Inflammatory macrophage treated with lipopolysaccharide for 4 hours (primary cell): ENCODE data around the gene TMEM72.

Experiments used
- DNase-seq: peaks from one replicate; pipeline ENCODE4 v3.0.0-alpha.2; 2020

Gene TMEM72

GRCh38 chr10:44935201-44935965, 24.2 kb downstream of the TMEM72 start:
- no peak for DNase-seq

- peak; percentile 41 for DNase-seq
Observed at GRCh38 chr10:44935966-44936295, 24.8 kb downstream of the TMEM72 start.

- DNase-seq: no peak
Observed at GRCh38 chr10:44936314-44936975, 25.3 kb downstream of the TMEM72 start.

GRCh38 chr10:44937196-44938005, 26.3 kb downstream of the TMEM72 start:
- peak; percentile 83 for DNase-seq

GRCh38 chr10:44938956-44939355, 27.8 kb downstream of the TMEM72 start:
- DNase-seq: peak; percentile 74

- DNase-seq: peak; percentile 87
Observed at GRCh38 chr10:44939691-44940401, 28.7 kb downstream of the TMEM72 start.

GRCh38 chr10:44944354-44944753, 33.2 kb downstream of the TMEM72 start:
- DNase-seq: no peak

GRCh38 chr10:44946205-44946604, 35.1 kb downstream of the TMEM72 start:
- peak; percentile 93 for DNase-seq

- DNase-seq: peak; percentile 97
Observed at GRCh38 chr10:44947371-44948152, 36.4 kb downstream of the TMEM72 start.

GRCh38 chr10:44948642-44949041, 37.5 kb downstream of the TMEM72 start:
- DNase-seq: peak; percentile 59

- DNase-seq: no peak
Observed at GRCh38 chr10:44949127-44949802, 38.1 kb downstream of the TMEM72 start.

- no peak for DNase-seq
Observed at GRCh38 chr10:44949915-44950314, 38.8 kb downstream of the TMEM72 start.

GRCh38 chr10:44950326-44951225, 39.4 kb downstream of the TMEM72 start:
- DNase-seq: no peak

GRCh38 chr10:44951576-44952226, 40.6 kb downstream of the TMEM72 start:
- no peak for DNase-seq

GRCh38 chr10:44952779-44953231, 41.7 kb downstream of the TMEM72 start:
- no peak for DNase-seq

GRCh38 chr10:44954042-44954441, 42.9 kb downstream of the TMEM72 start:
- no peak for DNase-seq

GRCh38 chr10:44954962-44955361, 43.8 kb downstream of the TMEM72 start:
- DNase-seq: no peak

- no peak for DNase-seq
Observed at GRCh38 chr10:44955413-44956070, 44.4 kb downstream of the TMEM72 start.

GRCh38 chr10:44956226-44956625, 45.1 kb downstream of the TMEM72 start:
- DNase-seq: no peak
